22Rv1 (cell line): ENCODE measurements around the gene VMP1.

Experiments
- CTCF ChIP-seq: fragments of 450-650 bp; IDR thresholded peaks from 2 replicates; pipeline ENCODE4 v1.5.1; 2017; ENCODE audit warnings: mild to moderate bottlenecking
- ZFX ChIP-seq: fragments of 450-650 bp; IDR thresholded peaks from 2 replicates; pipeline ENCODE4 v1.6.1; 2017; ENCODE audit warnings: antibody characterized with exemption, borderline replicate concordance

DNA sequence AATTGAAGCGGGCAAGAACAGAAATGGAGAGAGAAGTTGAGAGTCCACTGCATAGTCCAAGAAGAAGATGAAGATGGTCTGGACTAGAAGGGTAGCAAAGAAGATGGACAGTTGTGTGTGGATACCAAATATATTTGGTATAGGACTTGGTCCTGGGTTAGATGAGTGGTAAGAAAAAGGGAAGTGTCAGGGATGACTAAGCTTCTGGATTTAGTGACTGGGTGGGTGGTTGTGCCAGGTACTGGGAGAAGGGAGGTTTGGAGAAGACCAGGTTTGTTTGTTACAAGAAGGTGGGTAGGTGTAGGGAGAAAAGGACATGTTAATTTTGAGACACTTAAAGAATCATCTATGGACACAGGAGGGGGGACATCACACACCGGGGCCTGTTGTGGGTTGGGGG, 5.4 kb downstream of the VMP1 start:
- TF ChIP-seq CTCF = no peak
- no peak for TF ChIP-seq ZFX
